ENCODE measurements around the gene CDH9.

Gene CDH9

DNA sequence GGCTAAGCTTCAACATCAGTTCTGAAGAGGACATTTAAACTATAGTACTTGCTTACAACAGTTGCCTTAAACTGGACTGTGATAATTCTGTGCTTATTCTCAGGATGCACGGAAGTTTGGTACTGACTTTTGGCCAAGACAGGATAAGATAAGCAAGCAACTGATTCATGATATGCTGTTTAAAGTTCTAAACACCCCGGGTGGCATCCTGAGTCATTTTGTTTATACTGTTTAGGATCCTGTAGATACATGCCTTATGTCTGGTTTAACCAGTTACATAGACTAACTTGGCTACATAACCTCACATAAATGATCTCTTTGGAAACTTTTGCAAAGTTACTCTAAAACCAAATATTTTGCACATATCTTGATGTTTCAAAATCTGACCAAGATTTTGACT lies 95.9 kb downstream of the CDH9 start (continued):
- TF ChIP-seq ZNF596 (tag by site-specific recombination; IDR thresholded peaks at IDR 0.05) (no peak), SP2 (tag by site-specific recombination; IDR thresholded peaks at IDR 0.05) (no peak), ZNF114 (tag by site-specific recombination; IDR thresholded peaks at IDR 0.05) (no peak), SALL2 (tag by site-specific recombination; IDR thresholded peaks at IDR 0.05; ENCODE audit: borderline replicate concordance) (no peak)
- TF ChIP-seq, protein P1, sequence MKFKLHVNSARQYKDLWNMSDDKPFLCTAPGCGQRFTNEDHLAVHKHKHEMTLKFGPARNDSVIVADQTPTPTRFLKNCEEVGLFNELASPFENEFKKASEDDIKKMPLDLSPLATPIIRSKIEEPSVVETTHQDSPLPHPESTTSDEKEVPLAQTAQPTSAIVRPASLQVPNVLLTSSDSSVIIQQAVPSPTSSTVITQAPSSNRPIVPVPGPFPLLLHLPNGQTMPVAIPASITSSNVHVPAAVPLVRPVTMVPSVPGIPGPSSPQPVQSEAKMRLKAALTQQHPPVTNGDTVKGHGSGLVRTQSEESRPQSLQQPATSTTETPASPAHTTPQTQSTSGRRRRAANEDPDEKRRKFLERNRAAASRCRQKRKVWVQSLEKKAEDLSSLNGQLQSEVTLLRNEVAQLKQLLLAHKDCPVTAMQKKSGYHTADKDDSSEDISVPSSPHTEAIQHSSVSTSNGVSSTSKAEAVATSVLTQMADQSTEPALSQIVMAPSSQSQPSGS (tag by site-specific recombination; IDR thresholded peaks at IDR 0.05; ENCODE audit: low read depth), result no peak
- TF ChIP-seq, protein P2, sequence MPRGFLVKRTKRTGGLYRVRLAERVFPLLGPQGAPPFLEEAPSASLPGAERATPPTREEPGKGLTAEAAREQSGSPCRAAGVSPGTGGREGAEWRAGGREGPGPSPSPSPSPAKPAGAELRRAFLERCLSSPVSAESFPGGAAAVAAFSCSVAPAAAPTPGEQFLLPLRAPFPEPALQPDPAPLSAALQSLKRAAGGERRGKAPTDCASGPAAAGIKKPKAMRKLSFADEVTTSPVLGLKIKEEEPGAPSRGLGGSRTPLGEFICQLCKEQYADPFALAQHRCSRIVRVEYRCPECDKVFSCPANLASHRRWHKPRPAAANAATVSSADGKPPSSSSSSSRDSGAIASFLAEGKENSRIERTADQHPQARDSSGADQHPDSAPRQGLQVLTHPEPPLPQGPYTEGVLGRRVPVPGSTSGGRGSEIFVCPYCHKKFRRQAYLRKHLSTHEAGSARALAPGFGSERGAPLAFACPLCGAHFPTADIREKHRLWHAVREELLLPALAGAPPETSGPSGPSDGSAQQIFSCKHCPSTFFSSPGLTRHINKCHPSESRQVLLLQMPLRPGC (tag by site-specific recombination; IDR thresholded peaks at IDR 0.05), result no peak
- TF ChIP-seq, protein P3, sequence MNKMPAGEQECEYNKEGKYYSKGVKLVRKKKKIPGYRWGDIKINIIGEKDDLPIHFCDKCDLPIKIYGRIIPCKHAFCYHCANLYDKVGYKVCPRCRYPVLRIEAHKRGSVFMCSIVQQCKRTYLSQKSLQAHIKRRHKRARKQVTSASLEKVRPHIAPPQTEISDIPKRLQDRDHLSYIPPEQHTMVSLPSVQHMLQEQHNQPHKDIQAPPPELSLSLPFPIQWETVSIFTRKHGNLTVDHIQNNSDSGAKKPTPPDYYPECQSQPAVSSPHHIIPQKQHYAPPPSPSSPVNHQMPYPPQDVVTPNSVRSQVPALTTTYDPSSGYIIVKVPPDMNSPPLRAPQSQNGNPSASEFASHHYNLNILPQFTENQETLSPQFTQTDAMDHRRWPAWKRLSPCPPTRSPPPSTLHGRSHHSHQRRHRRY (tag by site-specific recombination; IDR thresholded peaks at IDR 0.05), result no peak

DNA sequence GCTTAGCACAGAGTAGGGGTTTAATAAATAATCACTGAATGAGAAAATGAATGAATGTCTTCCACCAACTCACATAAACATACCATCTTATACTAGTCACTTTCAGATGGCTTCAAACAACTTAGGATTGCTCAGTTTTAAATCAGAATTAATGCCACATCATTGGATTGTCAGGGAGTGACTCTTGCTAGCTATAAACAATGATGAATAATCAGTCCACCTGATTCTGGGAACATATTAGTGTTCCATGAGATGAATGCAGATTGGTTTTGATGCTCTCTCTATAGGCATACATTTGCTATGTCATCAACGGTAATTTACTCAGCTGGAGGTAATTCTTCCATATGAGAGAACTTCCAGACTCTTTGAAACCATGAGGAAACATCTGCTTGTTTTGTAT lies 97.4 kb downstream of the CDH9 start:
- H3K4me3 ChIP-seq (ENCODE audit: low read depth, low read length), result no peak overlapping the region
- ChIA-PET POLR2A (no interaction called here), CTCF (interaction anchor here (0.6 kb wide), 1 partner anchor 152 kb away, joined by 3 read pairs; no protein-coding TSS in a partner anchor)
- no peaks in the 10 kb centered on the region for H3K4me1 ChIP-seq (ENCODE audit: control insufficient read depth, insufficient read depth, low read length)
- no peaks in the 10 kb centered on the region for H3K36me3 ChIP-seq (ENCODE audit: control insufficient read depth in 2 of 2, insufficient read depth in 1 of 2, low read length in 2 of 2)
- no peak overlapping the region for H3K27ac ChIP-seq (ENCODE audit: extremely low read depth, low read depth, low read length)
- TF ChIP-seq, protein P4, sequence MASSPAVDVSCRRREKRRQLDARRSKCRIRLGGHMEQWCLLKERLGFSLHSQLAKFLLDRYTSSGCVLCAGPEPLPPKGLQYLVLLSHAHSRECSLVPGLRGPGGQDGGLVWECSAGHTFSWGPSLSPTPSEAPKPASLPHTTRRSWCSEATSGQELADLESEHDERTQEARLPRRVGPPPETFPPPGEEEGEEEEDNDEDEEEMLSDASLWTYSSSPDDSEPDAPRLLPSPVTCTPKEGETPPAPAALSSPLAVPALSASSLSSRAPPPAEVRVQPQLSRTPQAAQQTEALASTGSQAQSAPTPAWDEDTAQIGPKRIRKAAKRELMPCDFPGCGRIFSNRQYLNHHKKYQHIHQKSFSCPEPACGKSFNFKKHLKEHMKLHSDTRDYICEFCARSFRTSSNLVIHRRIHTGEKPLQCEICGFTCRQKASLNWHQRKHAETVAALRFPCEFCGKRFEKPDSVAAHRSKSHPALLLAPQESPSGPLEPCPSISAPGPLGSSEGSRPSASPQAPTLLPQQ (tag by site-specific recombination; IDR thresholded peaks at IDR 0.05), result no peak
- TF ChIP-seq OSR2 (tag by site-specific recombination; IDR thresholded peaks at IDR 0.05) (no peak), ZNF561 (tag by site-specific recombination; IDR thresholded peaks at IDR 0.05; ENCODE audit: borderline replicate concordance) (no peak), GFI1B (tag by site-specific recombination; IDR thresholded peaks at IDR 0.05) (no peak)
- TF ChIP-seq, protein P5, sequence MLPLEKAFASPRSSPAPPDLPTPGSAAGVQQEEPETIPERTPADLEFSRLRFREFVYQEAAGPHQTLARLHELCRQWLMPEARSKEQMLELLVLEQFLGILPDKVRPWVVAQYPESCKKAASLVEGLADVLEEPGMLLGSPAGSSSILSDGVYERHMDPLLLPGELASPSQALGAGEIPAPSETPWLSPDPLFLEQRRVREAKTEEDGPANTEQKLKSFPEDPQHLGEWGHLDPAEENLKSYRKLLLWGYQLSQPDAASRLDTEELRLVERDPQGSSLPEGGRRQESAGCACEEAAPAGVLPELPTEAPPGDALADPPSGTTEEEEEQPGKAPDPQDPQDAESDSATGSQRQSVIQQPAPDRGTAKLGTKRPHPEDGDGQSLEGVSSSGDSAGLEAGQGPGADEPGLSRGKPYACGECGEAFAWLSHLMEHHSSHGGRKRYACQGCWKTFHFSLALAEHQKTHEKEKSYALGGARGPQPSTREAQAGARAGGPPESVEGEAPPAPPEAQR (tag by site-specific recombination; IDR thresholded peaks at IDR 0.05), result no peak
- H3K9me3 ChIP-seq (ENCODE audit: control insufficient read depth, insufficient read depth, low read depth, low read length), result no peaks in the 10 kb centered on the region

DNA sequence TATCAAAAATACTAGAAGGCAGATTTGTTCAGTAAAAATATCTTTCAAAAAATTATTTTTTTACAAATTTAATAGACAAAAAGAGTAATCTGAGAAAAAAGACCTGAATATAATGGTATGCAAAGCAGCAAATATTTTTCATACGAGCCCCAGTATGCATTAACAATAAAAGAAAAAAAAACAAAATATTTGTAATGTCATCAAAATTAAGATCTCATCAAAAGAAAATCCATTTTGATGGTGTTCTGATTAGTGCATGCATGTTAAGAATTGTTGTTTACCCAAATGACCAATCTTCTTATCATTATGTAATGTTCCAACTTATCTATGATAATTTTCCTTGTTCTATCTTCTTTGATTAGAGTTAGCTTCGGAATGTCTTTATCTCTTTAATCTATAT lies 106.1 kb downstream of the CDH9 start:
- no peaks in the 10 kb centered on the region for H3K4me1 ChIP-seq (ENCODE audit: control insufficient read depth, insufficient read depth, low read length)
- H3K9me3 ChIP-seq (ENCODE audit: control insufficient read depth, insufficient read depth, low read depth, low read length), result no peaks in the 10 kb centered on the region
- TF ChIP-seq ZNF624 (tag by site-specific recombination; IDR thresholded peaks at IDR 0.05), result no peak
- TF ChIP-seq, protein P6, sequence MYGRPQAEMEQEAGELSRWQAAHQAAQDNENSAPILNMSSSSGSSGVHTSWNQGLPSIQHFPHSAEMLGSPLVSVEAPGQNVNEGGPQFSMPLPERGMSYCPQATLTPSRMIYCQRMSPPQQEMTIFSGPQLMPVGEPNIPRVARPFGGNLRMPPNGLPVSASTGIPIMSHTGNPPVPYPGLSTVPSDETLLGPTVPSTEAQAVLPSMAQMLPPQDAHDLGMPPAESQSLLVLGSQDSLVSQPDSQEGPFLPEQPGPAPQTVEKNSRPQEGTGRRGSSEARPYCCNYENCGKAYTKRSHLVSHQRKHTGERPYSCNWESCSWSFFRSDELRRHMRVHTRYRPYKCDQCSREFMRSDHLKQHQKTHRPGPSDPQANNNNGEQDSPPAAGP (tag by site-specific recombination; IDR thresholded peaks at IDR 0.05), result no peak
- TF ChIP-seq ZNF16 (tag by site-specific recombination; IDR thresholded peaks at IDR 0.05; ENCODE audit: low read depth), result no peak
- TF ChIP-seq ZNF670 (tag by site-specific recombination; IDR thresholded peaks at IDR 0.05; ENCODE audit: low read depth), result no peak
- TF ChIP-seq ZNF112 (tag by site-specific recombination; IDR thresholded peaks at IDR 0.05), result no peak
- H3K4me3 ChIP-seq (ENCODE audit: low read depth, low read length), result no peak overlapping the region
- POLR2A ChIA-PET, result no interaction called here
- CTCF ChIA-PET, result interaction anchor here (0.5 kb wide), 1 partner anchor 11 kb away, joined by 3 read pairs; no protein-coding TSS in a partner anchor
- no peaks in the 10 kb centered on the region for H3K36me3 ChIP-seq (ENCODE audit: control insufficient read depth in 2 of 2, insufficient read depth in 1 of 2, low read length in 2 of 2)
- H3K27ac ChIP-seq (ENCODE audit: extremely low read depth, low read depth, low read length), result no peak overlapping the region

All from HEK293 (cell line).